ENCODE measurements around the gene FIP1L1.
A peak's percentile ranks its signal among the peaks of the same experiment; 100 is the strongest.

Gene FIP1L1

GRCh38 chr4:53365486-53366300 lies 11.7 kb upstream of the FIP1L1 start, which contains the start of gene SCFD2:
SCFD2 (minus strand) TSS chr4:53366061.
- no peak for TF ChIP-seq CTCF (conservative IDR thresholded peaks at IDR 0.05; ENCODE audit: low read depth, low read length)
- H3K4me3 ChIP-seq (ENCODE audit: low read length): peak within 1 kb of the TSS; percentile 84
- DNase-seq (ENCODE audit: low read depth): peak; percentile 86

- no peak for DNase-seq (ENCODE audit: low read depth)
- H3K4me3 ChIP-seq (ENCODE audit: low read length): peak overlapping the region; percentile 84
- no peak for TF ChIP-seq CTCF (conservative IDR thresholded peaks at IDR 0.05; ENCODE audit: low read depth, low read length)
Observed at GRCh38 chr4:53366301-53366716, 11.1 kb upstream of the FIP1L1 start.

GRCh38 chr4:53367721-53368120 lies 9.7 kb upstream of the FIP1L1 start:
- no peak for DNase-seq (ENCODE audit: low read depth)
- H3K4me3 ChIP-seq (ENCODE audit: low read length): no peak overlapping the region
- no peak for TF ChIP-seq CTCF (conservative IDR thresholded peaks at IDR 0.05; ENCODE audit: low read depth, low read length)

- no peak overlapping the region for H3K4me3 ChIP-seq (ENCODE audit: low read length)
- no peak for DNase-seq (ENCODE audit: low read depth)
- TF ChIP-seq CTCF (conservative IDR thresholded peaks at IDR 0.05; ENCODE audit: low read depth, low read length): no peak
Observed at GRCh38 chr4:53371049-53371448, 6.4 kb upstream of the FIP1L1 start.

GRCh38 chr4:53371843-53372521 lies 5.5 kb upstream of the FIP1L1 start:
- H3K4me3 ChIP-seq (ENCODE audit: low read length): no peak overlapping the region
- no peak for DNase-seq (ENCODE audit: low read depth)
- TF ChIP-seq CTCF (conservative IDR thresholded peaks at IDR 0.05; ENCODE audit: low read depth, low read length): no peak

- no peak overlapping the region for H3K4me3 ChIP-seq (ENCODE audit: low read length)
- no peak for DNase-seq (ENCODE audit: low read depth)
- TF ChIP-seq CTCF (conservative IDR thresholded peaks at IDR 0.05; ENCODE audit: low read depth, low read length): no peak
Observed at GRCh38 chr4:53374777-53375258, 2.6 kb upstream of the FIP1L1 start.

Data from retinal pigment epithelial cell (primary cell).